Right lobe of liver (tissue), 6 donors: ENCODE measurements around the gene KIRREL3. TPM values are rescaled to one million over a fixed set of nuclear protein-coding genes. Genes with fewer than 3 reads are reported as not detected.

Source experiments
- ATAC-seq, 4 donors: fragments of 200-7000 bp; cut with Tn5 transposase; one replicate each; pipeline ENCODE4 v1.9.1; 2020; ENCODE audit warnings: mild to moderate bottlenecking in 4 of 4, moderate library complexity in 4 of 4
- DNase-seq, 3 donors: peaks; one replicate each; pipeline ENCODE4 v3.0.0-alpha.2; 2020
- H3K27ac ChIP-seq, 3 donors: fragments of 200-600 bp; one replicate each; pipeline ENCODE4 v1.8.0; 2022
- H3K27me3 ChIP-seq, 2 donors: fragments of 200-600 bp; one replicate each; pipeline ENCODE4 v1.8.0; 2022
- H3K36me3 ChIP-seq, 4 donors: fragments of 200-600 bp; sonication (generic) in 1 of 4; one replicate each; pipeline versions ENCODE4 v1.5.1 to v1.8.0; 2017 to 2022; ENCODE audit warnings: control low read depth in 1 of 4
- H3K4me1 ChIP-seq, 4 donors: fragments of 200-600 bp; sonication (generic) in 1 of 4; one replicate each; pipeline versions ENCODE4 v1.5.1 to v1.8.0; 2017 to 2022; ENCODE audit warnings: control low read depth in 1 of 4
- H3K4me3 ChIP-seq, 3 donors: fragments of 200-600 bp; one replicate each; pipeline ENCODE4 v1.8.0; 2022
- H3K9me3 ChIP-seq, 4 donors: fragments of 200-600 bp; sonication (generic) in 1 of 4; one replicate each; pipeline versions ENCODE4 v1.5.1 to v1.8.0; 2017 to 2022; ENCODE audit warnings: control low read depth in 1 of 4
- CTCF ChIP-seq, 4 donors: fragments of 200-600 bp in 3 of 4; fragments of 450-650 bp in 1 of 4; IDR thresholded peaks; one replicate each; pipeline versions ENCODE4 v1.5.1 to v1.8.0; 2016 to 2022; ENCODE audit warnings: antibody characterized with exemption in 4 of 4, mild to moderate bottlenecking in 2 of 4
- POLR2A ChIP-seq: fragments of 450-650 bp; IDR thresholded peaks from one replicate; pipeline ENCODE4 v1.6.1; 2017; ENCODE audit warnings: antibody characterized with exemption, mild to moderate bottlenecking
- WGBS: methylation state at CpG from one replicate; pipeline ENCODE4 v1.1.6; 2018; ENCODE audit warnings: low coverage, low lambda C conversion rate; ENCODE audit not compliant: insufficient coverage; ENCODE audit errors: missing lambda C conversion rate; 5-methylcytosine and 5-hydroxymethylcytosine counted together
- intact Hi-C, 2 donors: fragments of 100-400 bp; cut with DNase I; formaldehyde crosslinking; loops; one replicate each; pipeline versions ENCODE4 v1.11.2 to v1.14.1; 2022
- total RNA-seq, 6 experiments: library from RNA; depleted of rRNA in 2 of 6; stranded (reverse); fragments of >200 nt in 2 of 6; fragmentation: NEBNext Ultra II Directional in 3 of 6; extraction: Animal tissue kit (Norgen Biotek cat#: 25700) in 3 of 6; gene quantifications; one replicate each; pipeline versions ENCODE4 v1.1.0 to v1.2.4, GENCODE V29; 2016 to 2023
- donor health status: DM: no; HTN: yes; CAD: no.
- donor health status: DM: no; HTN: no; CAD: no.
- donor health status: DM: no; HTN: no; CAD: no.
- donor health status: DM: no; HTN: yes; CAD: no.
- donor health status: DM: no; HTN: yes; CAD: no.

Gene KIRREL3
- total RNA-seq, 6 experiments from 2014 or later = not detected

GRCh38 chr11:126498281-126498680, 502.3 kb downstream of the KIRREL3 start:
- ATAC-seq = no peak
- Histone ChIP-seq H3K9me3 (no peaks in the 10 kb centered on the region), H3K4me1 (no peaks in the 10 kb centered on the region), H3K36me3 (no peaks in the 10 kb centered on the region), H3K4me3 (no peak overlapping the region), H3K27ac (no peak overlapping the region), H3K27me3 (peaks cover 0 to 8% of the 10 kb centered on the region in 2 donors)
- 43% methylated on average over 9 of the region's 9 CpGs for WGBS
- no peak for DNase-seq
- intact Hi-C loops = no loop called here
- TF ChIP-seq POLR2A = no peak
- TF ChIP-seq CTCF (IDR thresholded peaks at IDR 0.05) = no peak

DNA sequence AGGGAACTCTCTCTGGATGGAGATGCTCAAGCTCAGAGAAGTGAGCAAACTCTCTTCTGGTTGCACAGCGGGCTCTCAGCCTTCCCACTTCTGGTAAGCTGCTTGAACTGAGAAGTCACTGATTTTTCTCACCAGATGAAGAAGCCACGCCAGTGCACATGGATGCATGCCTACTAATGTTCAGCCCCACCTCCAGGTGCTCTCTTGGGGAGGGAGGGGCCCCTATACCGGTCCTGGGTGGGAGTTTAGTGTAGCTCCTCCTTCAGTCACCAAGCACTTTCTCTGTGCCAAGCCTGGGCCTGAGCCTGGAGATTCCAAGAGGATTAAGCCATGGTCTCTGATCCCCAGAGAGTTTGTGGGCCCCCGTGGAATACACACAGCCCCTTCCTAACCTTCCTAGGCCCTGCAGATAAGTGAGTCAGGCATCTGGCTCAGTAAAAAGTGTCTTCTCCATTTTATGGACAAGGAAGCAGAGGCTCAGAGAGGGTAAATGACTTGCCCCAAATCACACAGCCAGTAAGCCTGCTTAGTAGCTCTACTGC, 502.9 kb downstream of the KIRREL3 start:
- intact Hi-C loops = no loop called here
- Histone ChIP-seq H3K27me3 (peaks cover 0 to 7% of the 10 kb centered on the region in 2 donors), H3K9me3 (no peaks in the 10 kb centered on the region), H3K4me1 (no peaks in the 10 kb centered on the region), H3K4me3 (no peak overlapping the region), H3K27ac (no peak overlapping the region), H3K36me3 (no peaks in the 10 kb centered on the region)
- 67% methylated on average over 3 of the region's 4 CpGs for WGBS
- DNase-seq (no peak), ATAC-seq (no peak)
- TF ChIP-seq POLR2A = no peak
- TF ChIP-seq CTCF (IDR thresholded peaks at IDR 0.05) = no peak

- H3K4me3 ChIP-seq = no peak overlapping the region
- no peaks in the 10 kb centered on the region for H3K36me3 ChIP-seq
- H3K27ac ChIP-seq = no peak overlapping the region
- intact Hi-C loops = no loop called here
- 91% methylated on average over 7 of the region's 8 CpGs for WGBS
- no peaks in the 10 kb centered on the region for H3K9me3 ChIP-seq
- H3K4me1 ChIP-seq = no peaks in the 10 kb centered on the region
- ATAC-seq = no peak
- H3K27me3 ChIP-seq = no peaks in the 10 kb centered on the region
- DNase-seq = no peak
- no peak for TF ChIP-seq CTCF (IDR thresholded peaks at IDR 0.05)
- no peak for TF ChIP-seq POLR2A
Observed at GRCh38 chr11:126496576-126497337, 503.8 kb downstream of the KIRREL3 start.

GRCh38 chr11:126495281-126496220, 505.0 kb downstream of the KIRREL3 start:
- Histone ChIP-seq H3K4me1 (no peaks in the 10 kb centered on the region), H3K27me3 (no peaks in the 10 kb centered on the region), H3K4me3 (no peak overlapping the region), H3K9me3 (no peaks in the 10 kb centered on the region), H3K27ac (no peak overlapping the region), H3K36me3 (no peaks in the 10 kb centered on the region)
- ATAC-seq (no peak), DNase-seq (no peak)
- WGBS = 85% methylated on average over 4 of the region's 13 CpGs
- TF ChIP-seq CTCF (IDR thresholded peaks at IDR 0.05) (no peak), POLR2A (no peak)
- intact Hi-C loops = no loop called here
